ENCODE measurements around the gene PCNT. TPM values are rescaled to one million over a fixed set of nuclear protein-coding genes. Genes with fewer than 3 reads are reported as not detected.
A peak's percentile ranks its signal among the peaks of the same experiment; 100 is the strongest.

The PCNT gene
- polyA plus RNA-seq, 6 donors from 2014 or later, result 4.7 to 32.5 (median 10.7) TPM

DNA sequence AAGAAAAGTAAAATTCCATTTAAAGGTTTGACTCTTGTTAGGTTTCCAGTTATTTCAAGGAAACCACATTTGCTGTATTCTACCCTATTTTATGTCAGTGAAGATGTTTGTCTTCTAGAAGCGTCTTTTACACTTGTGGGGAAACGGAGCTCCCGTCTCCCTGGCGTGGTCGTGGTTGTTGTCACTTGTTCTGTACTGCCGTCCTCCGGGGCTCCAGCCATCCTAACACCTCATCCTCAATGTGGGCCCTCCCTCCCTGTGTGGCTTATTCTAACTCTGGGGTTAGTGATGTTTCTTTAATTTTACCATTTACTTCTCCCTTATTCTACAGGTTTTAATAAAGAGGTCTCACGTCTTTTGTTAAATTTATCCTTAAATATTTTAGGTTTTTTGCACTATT, 82.0 kb downstream of the PCNT start:
- H3K4me3 Mint-ChIP-seq, result no peak overlapping the region
- DNase-seq (no peak), ATAC-seq (ENCODE audit: low read depth in 2 of 2) (no peak)
- H3K36me3 Mint-ChIP-seq, result peaks cover 9 to 15% of the 10 kb centered on the region in 2 donors
- peaks cover 0 to 5% (median 0%) of the 10 kb centered on the region in 7 donors for H3K9me3 Mint-ChIP-seq
- H3K27ac Mint-ChIP-seq, result peak overlapping the region in 2 of 6 donors; percentile 42 to 77
- H3K4me1 Mint-ChIP-seq, result peaks cover 0 to 5% (median 4%) of the 10 kb centered on the region in 3 donors
- H3K27me3 Mint-ChIP-seq, result no peaks in the 10 kb centered on the region

DNA sequence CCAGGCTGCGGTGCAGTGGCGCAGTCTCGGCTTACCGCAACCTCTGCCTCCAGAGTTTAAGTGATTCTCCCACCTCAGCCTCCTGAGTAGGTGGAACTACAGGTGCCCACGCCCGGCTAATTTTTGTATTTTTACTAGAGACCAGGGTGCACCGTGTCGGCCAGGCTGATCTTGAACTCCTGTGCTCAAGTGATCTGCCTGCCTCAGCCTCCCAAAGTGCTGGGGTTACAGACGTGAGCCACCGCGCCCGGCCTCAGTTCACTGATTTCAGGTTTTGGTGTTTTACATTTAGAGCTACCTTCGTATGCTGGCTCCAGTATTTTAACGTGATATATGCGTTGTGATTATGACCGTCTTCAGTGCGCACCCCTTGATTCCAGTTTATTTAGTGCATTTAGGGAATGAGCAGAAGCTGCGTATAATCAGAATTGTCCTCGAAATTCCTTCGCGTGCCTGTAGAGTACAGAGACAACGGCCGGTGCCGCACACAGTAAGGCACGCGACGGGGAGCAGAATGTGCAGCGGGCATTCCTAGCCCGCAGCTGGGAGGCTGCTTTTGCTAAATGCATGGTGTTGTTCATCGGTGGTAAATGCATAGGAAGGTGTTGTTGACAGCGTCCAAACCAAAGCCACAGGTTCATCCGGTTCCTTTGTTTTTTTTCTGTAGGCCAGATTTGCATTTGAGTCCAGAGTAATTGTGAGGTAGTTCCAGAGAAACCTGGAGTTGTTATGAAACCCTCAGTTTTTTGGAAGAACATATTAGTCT, 85.9 kb downstream of the PCNT start:
- H3K27ac Mint-ChIP-seq, result peak overlapping the region in 1 of 6 donors; percentile 47
- peaks cover 0 to 7% of the 10 kb centered on the region in 2 donors for H3K36me3 Mint-ChIP-seq
- H3K4me3 Mint-ChIP-seq, result no peak overlapping the region
- H3K9me3 Mint-ChIP-seq, result no peaks in the 10 kb centered on the region
- H3K4me1 Mint-ChIP-seq, result no peaks in the 10 kb centered on the region
- ATAC-seq (ENCODE audit: low read depth in 2 of 2) (no peak), DNase-seq (no peak)
- no peaks in the 10 kb centered on the region for H3K27me3 Mint-ChIP-seq

DNA sequence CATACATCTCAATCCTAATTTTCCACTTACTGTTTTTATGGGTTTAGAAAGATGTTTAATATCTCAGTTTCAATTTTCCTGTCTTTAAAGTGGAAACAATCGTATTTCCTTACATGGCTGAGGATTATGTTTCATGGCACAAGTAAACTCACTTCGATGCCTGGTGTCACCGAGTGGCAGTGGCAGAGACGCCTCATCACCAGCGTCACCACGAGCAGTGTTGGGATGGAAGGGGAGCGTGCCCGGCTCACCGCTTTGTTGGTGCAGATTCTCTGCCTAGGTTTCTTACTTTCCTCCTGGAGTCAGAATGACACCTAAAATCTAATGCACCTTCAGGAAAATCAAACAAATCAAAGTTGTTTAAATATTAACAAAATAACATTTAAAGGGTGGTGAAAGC, 86.6 kb downstream of the PCNT start:
- H3K9me3 Mint-ChIP-seq, result no peaks in the 10 kb centered on the region
- DNase-seq (no peak), ATAC-seq (ENCODE audit: low read depth in 2 of 2) (no peak)
- H3K36me3 Mint-ChIP-seq, result peaks cover 0 to 7% of the 10 kb centered on the region in 2 donors
- no peak overlapping the region for H3K4me3 Mint-ChIP-seq
- H3K4me1 Mint-ChIP-seq, result no peaks in the 10 kb centered on the region
- no peaks in the 10 kb centered on the region for H3K27me3 Mint-ChIP-seq
- H3K27ac Mint-ChIP-seq, result peak overlapping the region in 1 of 6 donors; percentile 76

DNA sequence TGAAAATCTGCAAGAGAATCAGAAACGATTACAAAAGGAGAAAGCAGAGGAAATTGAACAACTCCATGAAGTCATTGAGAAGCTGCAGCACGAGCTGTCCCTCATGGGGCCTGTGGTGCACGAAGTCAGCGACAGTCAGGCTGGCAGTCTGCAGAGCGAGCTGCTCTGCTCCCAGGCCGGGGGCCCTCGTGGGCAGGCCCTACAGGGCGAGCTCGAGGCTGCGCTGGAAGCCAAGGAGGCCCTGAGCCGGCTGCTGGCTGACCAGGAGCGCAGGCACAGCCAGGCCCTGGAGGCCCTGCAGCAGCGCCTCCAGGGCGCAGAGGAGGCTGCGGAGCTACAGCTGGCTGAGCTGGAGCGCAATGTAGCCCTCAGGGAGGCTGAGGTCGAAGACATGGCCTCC, 87.3 kb downstream of the PCNT start:
- H3K4me1 Mint-ChIP-seq, result no peaks in the 10 kb centered on the region

DNA sequence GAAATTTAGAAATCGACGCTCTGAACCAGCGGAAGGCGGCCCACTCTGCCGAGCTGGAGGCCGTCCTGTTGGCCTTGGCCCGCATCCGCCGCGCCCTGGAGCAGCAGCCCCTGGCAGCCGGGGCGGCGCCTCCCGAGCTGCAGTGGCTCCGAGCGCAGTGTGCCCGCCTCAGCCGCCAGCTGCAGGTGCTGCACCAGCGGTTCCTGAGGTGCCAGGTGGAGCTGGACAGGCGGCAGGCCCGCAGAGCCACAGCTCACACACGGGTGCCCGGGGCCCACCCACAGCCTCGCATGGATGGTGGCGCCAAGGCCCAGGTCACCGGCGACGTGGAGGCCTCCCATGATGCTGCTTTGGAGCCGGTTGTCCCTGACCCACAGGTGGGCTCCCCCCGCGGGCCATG, 87.7 kb downstream of the PCNT start:
- no peak overlapping the region for H3K27ac Mint-ChIP-seq
- H3K27me3 Mint-ChIP-seq, result no peaks in the 10 kb centered on the region
- no peaks in the 10 kb centered on the region for H3K9me3 Mint-ChIP-seq
- ATAC-seq (ENCODE audit: low read depth in 2 of 2) (no peak), DNase-seq (no peak)
- H3K4me1 Mint-ChIP-seq, result no peaks in the 10 kb centered on the region
- H3K36me3 Mint-ChIP-seq, result peaks cover 0 to 7% of the 10 kb centered on the region in 2 donors
- no peak overlapping the region for H3K4me3 Mint-ChIP-seq

More for the DNA sequence above, 87.3 kb downstream of the PCNT start:
- Mint-ChIP-seq H3K4me3 (no peak overlapping the region), H3K9me3 (no peaks in the 10 kb centered on the region), H3K27me3 (no peaks in the 10 kb centered on the region), H3K27ac (peak overlapping the region in 1 of 6 donors; percentile 36), H3K36me3 (peaks cover 0 to 7% of the 10 kb centered on the region in 2 donors)
- DNase-seq, result no peak
- no peak for ATAC-seq (ENCODE audit: low read depth in 2 of 2)

DNA sequence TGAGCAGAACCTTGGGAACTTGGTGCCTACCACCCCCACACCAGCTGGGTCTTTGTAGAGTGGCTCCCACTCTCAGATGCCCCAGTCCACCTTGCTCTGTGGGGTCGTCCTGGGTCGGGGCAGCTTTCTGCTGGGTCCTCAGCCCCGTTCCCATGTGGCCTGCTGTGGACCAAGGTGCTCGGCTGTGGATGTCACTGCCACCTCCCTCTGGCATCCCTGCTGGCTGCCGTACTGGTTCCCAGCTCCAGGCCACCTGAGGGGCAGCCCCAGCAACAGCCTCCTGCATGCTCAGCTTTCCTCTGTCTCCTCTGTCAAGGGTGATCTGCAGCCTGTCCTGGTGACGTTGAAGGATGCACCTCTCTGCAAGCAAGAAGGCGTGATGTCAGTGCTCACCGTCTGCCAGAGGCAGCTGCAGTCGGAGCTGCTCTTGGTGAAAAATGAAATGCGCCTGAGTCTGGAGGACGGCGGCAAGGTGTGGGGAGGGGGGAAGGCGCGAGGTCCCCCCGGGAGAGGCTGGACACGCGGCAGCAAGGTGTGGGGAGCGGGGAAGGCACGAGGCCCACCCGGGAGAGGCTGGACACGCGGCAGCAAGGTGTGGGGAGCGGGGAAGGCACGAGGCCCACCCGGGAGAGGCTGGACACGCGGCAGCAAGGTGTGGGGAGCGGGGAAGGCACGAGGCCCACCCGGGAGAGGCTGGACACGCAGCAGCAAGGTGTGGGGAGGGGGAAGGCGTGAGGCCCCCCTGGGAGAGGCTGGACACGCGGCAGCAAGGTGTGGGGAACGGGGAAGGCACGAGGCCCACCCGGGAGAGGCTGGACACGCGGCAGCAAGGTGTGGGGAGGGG, 88.8 kb downstream of the PCNT start:
- Mint-ChIP-seq H3K9me3 (no peaks in the 10 kb centered on the region), H3K27ac (peak overlapping the region in 2 of 6 donors; percentile 29 to 41), H3K36me3 (peaks cover 0 to 7% of the 10 kb centered on the region in 2 donors), H3K4me3 (no peak overlapping the region), H3K27me3 (no peaks in the 10 kb centered on the region), H3K4me1 (no peaks in the 10 kb centered on the region)
- DNase-seq (no peak), ATAC-seq (ENCODE audit: low read depth in 2 of 2) (no peak)

DNA sequence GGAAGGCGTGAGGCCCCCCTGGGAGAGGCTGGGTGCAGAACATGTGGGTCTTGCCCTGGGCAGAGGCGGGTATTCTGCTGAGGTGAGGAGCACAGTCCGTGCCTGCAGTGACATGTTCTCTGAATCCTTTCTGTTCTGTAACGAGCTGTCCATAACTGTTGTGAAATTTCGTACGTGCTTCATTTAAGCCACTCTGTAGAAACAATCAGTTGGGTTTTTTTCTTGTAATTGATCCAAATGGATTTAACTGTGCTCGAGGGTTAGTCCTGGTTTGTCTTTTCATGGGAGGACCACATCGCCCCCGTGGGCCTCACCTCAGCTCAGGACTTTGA, 89.4 kb downstream of the PCNT start:
- Mint-ChIP-seq H3K27me3 (no peaks in the 10 kb centered on the region), H3K27ac (no peak overlapping the region), H3K36me3 (peaks cover 0 to 7% of the 10 kb centered on the region in 2 donors), H3K9me3 (no peaks in the 10 kb centered on the region), H3K4me3 (no peak overlapping the region), H3K4me1 (no peaks in the 10 kb centered on the region)
- ATAC-seq (ENCODE audit: low read depth in 2 of 2) (no peak), DNase-seq (no peak)

DNA sequence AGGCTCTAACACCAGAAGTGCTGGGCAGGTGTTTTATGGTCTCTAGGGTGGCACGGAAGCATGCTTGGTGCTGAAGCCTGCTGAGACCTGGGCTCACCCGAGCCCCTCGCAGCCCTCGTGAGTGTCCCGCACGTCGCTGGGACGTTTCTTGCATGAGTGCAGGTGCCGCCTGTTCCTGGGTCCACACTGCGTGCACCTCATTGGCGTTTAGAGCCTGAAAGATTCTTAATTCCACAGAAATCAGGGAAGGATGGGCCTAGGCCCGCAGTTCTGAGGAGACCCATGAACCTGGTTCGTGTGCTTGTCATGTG, 91.0 kb downstream of the PCNT start:
- ATAC-seq (ENCODE audit: low read depth in 2 of 2) (no peak), DNase-seq (no peak)
- H3K9me3 Mint-ChIP-seq, result no peaks in the 10 kb centered on the region
- H3K27ac Mint-ChIP-seq, result no peak overlapping the region
- no peak overlapping the region for H3K4me3 Mint-ChIP-seq
- peaks cover 4 to 22% of the 10 kb centered on the region in 2 donors for H3K36me3 Mint-ChIP-seq
- no peaks in the 10 kb centered on the region for H3K4me1 Mint-ChIP-seq
- no peaks in the 10 kb centered on the region for H3K27me3 Mint-ChIP-seq

DNA sequence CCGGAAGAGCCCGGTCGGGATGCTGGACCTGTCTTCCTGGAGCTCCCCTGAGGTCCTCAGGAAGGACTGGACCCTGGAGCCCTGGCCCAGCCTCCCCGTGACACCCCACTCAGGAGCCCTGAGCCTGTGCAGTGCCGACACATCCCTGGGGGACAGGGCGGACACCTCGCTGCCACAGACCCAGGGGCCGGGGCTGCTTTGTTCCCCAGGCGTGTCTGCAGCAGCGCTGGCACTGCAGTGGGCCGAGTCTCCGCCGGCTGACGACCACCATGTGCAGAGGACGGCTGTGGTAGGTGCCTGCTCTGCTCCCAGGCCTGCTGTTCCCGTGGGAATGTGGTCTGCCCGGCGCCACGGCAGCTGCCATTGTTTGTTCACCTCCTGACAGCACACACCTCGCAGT, 92.6 kb downstream of the PCNT start:
- Mint-ChIP-seq H3K4me1 (no peaks in the 10 kb centered on the region), H3K9me3 (no peaks in the 10 kb centered on the region), H3K36me3 (peaks cover 4 to 21% of the 10 kb centered on the region in 2 donors), H3K4me3 (no peak overlapping the region), H3K27ac (no peak overlapping the region), H3K27me3 (no peaks in the 10 kb centered on the region)
- DNase-seq, result no peak
- no peak for ATAC-seq (ENCODE audit: low read depth in 2 of 2)

DNA sequence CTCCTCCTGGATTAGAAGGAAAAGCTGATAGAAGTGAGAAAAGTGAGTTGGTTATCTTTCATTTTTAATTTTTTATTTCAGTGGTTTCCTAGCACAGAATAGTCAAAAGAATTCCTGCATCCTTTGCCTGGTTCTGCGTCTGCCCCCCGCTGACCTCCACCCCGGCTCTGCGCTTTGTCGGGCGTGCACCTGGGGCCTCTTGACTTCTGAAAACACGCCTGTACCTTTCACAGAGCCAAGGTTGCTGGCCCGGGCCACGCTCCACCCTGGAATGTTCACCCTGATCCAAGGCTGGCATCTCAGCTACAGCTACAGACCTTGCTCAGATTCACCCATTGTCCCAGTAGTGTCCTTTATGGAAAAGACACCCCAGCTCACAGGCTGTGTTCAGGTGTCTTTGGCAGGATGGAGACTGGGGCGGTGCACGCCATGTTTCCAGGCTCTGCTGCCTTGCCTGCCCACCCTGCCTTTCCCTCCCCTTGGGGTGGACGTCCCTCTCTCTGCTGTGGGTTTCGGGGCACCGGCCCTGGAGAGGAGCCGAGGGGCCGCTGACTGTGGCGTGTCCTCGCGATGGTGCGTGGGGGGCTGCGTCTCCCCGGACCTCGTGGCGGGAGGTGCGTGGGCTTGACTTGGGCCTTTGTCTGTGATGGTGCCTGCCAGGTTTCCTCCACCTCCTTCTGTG, 94.5 kb downstream of the PCNT start:
- DNase-seq, result no peak
- H3K27me3 Mint-ChIP-seq, result no peaks in the 10 kb centered on the region
- peaks cover 4 to 21% of the 10 kb centered on the region in 2 donors for H3K36me3 Mint-ChIP-seq
- H3K4me1 Mint-ChIP-seq, result peaks cover 0 to 4% (median 0%) of the 10 kb centered on the region in 3 donors
- H3K27ac Mint-ChIP-seq, result peak overlapping the region in 1 of 6 donors; percentile 67
- ATAC-seq (ENCODE audit: low read depth in 2 of 2), result no peak
- no peak overlapping the region for H3K4me3 Mint-ChIP-seq
- H3K9me3 Mint-ChIP-seq, result no peaks in the 10 kb centered on the region

DNA sequence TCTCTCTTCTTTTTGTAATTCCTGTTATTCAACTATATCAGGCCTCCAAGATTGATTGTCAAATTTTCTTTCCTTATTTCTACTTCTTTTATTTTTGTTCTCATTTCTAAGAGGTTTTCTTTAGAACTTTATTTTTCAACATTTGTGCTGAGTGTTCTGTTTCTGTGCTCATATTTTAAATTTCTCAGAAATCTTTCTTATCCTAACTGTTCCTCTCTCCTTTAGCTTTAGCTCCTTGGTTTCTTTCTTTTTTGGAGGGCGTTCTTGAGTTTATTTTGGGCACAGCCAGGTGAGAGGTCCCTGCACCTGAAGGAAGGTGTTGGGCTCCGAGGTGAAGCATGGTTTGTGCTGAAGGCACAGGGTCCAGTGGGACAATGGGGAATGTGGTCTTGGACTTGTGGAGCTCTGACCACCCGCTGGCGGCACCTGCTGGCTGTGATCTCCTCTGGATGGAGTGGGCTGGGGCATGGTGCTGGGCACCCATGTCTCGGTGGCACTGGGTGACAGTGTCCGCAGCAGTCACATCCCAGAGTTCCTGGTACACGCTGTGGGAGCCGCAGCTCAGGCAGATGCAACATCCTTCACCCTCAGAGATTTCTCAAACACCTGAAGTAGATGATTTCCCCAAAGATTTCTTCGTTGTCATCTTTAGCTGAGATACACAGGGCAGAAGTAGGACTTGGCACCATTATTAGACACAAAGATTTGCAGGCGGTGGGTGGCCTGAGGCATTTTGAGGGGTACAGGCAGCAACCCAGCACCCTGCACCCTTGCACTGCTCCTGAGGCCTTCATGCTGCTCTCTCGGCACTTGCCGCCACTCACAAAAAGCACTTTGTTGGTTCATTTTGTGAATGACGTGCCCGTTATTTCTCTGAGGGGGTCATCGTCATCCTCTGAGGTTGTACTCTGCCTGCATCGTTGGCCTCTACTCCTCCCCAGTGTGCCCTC, 96.6 kb downstream of the PCNT start:
- H3K27me3 Mint-ChIP-seq, result no peaks in the 10 kb centered on the region
- peaks cover 0 to 7% (median 3%) of the 10 kb centered on the region in 3 donors for H3K4me1 Mint-ChIP-seq
- peak overlapping the region in 1 of 6 donors; percentile 52 for H3K27ac Mint-ChIP-seq
- DNase-seq (no peak), ATAC-seq (ENCODE audit: low read depth in 2 of 2) (no peak)
- peaks cover 4 to 21% of the 10 kb centered on the region in 2 donors for H3K36me3 Mint-ChIP-seq
- no peaks in the 10 kb centered on the region for H3K9me3 Mint-ChIP-seq
- H3K4me3 Mint-ChIP-seq, result no peak overlapping the region

DNA sequence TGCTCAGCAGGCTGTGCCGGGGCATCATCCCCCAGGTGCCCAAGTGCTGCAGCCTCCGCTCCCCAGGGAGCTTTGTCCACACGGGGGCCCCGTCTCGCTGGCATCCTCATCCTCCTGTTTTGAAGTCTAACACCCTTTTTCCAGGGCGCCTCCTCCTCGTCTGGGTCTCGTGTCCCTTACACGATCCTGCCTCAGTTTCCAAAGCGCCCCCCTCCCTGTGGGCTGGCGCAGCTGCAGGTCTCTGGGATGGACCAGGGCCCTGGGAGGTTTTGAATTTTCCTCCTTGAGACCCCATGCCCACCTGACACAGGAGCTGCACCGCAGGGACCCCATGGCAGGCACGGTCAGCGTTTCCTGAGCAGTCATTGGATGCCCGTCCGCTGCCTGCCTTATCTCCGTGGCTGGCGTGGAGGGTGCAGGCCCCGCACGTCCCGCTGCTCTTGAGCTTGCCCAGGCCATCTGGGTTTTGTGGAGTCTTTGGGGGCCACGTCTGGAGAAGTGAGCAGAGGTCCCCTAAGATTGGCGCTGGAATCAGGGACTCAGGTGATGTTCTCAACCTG, 97.3 kb downstream of the PCNT start:
- no peak for DNase-seq
- H3K9me3 Mint-ChIP-seq, result no peaks in the 10 kb centered on the region
- H3K27me3 Mint-ChIP-seq, result no peaks in the 10 kb centered on the region
- no peak overlapping the region for H3K4me3 Mint-ChIP-seq
- peaks cover 4 to 21% of the 10 kb centered on the region in 2 donors for H3K36me3 Mint-ChIP-seq
- no peak overlapping the region for H3K27ac Mint-ChIP-seq
- no peak for ATAC-seq (ENCODE audit: low read depth in 2 of 2)
- peaks cover 0 to 7% (median 3%) of the 10 kb centered on the region in 3 donors for H3K4me1 Mint-ChIP-seq
